Measurements from ENCODE around the gene MYO9B. TPM values are rescaled to one million over a fixed set of nuclear protein-coding genes. Genes with fewer than 3 reads are reported as not detected.

The MYO9B gene
- total and polyA plus RNA-seq, 2 of the 13 experiments (the other 11 are each of a cell fraction or from before 2014, with no cell fraction given) = 18.0 to 18.3 TPM

GRCh38 chr19:17095141-17095919 lies 19.8 kb downstream of the MYO9B start (continued):
- TF ChIP-seq HNF1A (IDR thresholded peaks at IDR 0.05; ENCODE audit: low read depth) = no peak
- no peak for TF ChIP-seq HNF1A (CRISPR knock-in tag; IDR thresholded peaks at IDR 0.05; ENCODE audit: borderline replicate concordance)
- TF ChIP-seq, protein P1, sequence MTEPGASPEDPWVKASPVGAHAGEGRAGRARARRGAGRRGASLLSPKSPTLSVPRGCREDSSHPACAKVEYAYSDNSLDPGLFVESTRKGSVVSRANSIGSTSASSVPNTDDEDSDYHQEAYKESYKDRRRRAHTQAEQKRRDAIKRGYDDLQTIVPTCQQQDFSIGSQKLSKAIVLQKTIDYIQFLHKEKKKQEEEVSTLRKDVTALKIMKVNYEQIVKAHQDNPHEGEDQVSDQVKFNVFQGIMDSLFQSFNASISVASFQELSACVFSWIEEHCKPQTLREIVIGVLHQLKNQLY (CRISPR knock-in tag; IDR thresholded peaks at IDR 0.05) = no peak
- TF ChIP-seq, protein P2, sequence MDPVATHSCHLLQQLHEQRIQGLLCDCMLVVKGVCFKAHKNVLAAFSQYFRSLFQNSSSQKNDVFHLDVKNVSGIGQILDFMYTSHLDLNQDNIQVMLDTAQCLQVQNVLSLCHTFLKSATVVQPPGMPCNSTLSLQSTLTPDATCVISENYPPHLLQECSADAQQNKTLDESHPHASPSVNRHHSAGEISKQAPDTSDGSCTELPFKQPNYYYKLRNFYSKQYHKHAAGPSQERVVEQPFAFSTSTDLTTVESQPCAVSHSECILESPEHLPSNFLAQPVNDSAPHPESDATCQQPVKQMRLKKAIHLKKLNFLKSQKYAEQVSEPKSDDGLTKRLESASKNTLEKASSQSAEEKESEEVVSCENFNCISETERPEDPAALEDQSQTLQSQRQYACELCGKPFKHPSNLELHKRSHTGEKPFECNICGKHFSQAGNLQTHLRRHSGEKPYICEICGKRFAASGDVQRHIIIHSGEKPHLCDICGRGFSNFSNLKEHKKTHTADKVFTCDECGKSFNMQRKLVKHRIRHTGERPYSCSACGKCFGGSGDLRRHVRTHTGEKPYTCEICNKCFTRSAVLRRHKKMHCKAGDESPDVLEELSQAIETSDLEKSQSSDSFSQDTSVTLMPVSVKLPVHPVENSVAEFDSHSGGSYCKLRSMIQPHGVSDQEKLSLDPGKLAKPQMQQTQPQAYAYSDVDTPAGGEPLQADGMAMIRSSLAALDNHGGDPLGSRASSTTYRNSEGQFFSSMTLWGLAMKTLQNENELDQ (CRISPR knock-in tag; IDR thresholded peaks at IDR 0.05; ENCODE audit: borderline replicate concordance) = no peak
- TF ChIP-seq ZNF550 (CRISPR knock-in tag; IDR thresholded peaks at IDR 0.05; ENCODE audit: borderline replicate concordance) = no peak
- TF ChIP-seq, protein P3, sequence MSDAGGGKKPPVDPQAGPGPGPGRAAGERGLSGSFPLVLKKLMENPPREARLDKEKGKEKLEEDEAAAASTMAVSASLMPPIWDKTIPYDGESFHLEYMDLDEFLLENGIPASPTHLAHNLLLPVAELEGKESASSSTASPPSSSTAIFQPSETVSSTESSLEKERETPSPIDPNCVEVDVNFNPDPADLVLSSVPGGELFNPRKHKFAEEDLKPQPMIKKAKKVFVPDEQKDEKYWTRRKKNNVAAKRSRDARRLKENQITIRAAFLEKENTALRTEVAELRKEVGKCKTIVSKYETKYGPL (CRISPR knock-in tag; IDR thresholded peaks at IDR 0.05) = no peak
- TF ChIP-seq LBX2 (CRISPR knock-in tag; IDR thresholded peaks at IDR 0.05; ENCODE audit: borderline replicate concordance) = no peak
- no peak for TF ChIP-seq NCOA1 (CRISPR knock-in tag; IDR thresholded peaks at IDR 0.05)
- TF ChIP-seq, protein P4, sequence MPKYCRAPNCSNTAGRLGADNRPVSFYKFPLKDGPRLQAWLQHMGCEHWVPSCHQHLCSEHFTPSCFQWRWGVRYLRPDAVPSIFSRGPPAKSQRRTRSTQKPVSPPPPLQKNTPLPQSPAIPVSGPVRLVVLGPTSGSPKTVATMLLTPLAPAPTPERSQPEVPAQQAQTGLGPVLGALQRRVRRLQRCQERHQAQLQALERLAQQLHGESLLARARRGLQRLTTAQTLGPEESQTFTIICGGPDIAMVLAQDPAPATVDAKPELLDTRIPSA (CRISPR knock-in tag; IDR thresholded peaks at IDR 0.05; ENCODE audit: borderline replicate concordance) = no peak
- no peak for TF ChIP-seq ZNF224 (CRISPR knock-in tag; IDR thresholded peaks at IDR 0.05)
- no peak for TF ChIP-seq DDIT3 (CRISPR knock-in tag; IDR thresholded peaks at IDR 0.05)
